GM12878 (cell line): ENCODE results near the gene NPW. TPM values are rescaled to one million over a fixed set of nuclear protein-coding genes. Genes with fewer than 3 reads are reported as not detected.
A peak's percentile ranks its signal among the peaks of the same experiment; 100 is the strongest.

Experiments
- ATAC-seq: fragments of 200-7000 bp; cut with Tn5 transposase; 3 replicates; pipeline ENCODE4 v1.9.1; 2020; ENCODE audit warnings: mild to moderate bottlenecking, moderate library complexity
- BruUV-seq: library from RNA; stranded (reverse); fragments of 400-500 nt; replicated peaks from 2 replicates; lab custom pipeline; 2021; lab: Mats Ljungman, UMichigan
- CTCF ChIA-PET: fragments of 300-600 bp; sonication (Branson Sonifier 250); formaldehyde crosslinking; extraction: SDS; loops from one replicate; lab custom pipeline; 2021; ENCODE audit warnings: inconsistent platforms; lab: Yijun Ruan, JAX
- POLR2A ChIA-PET: fragments of 350-600 bp; formaldehyde crosslinking; extraction: SDS; loops from one replicate; lab custom pipeline; 2021; ENCODE audit warnings: inconsistent platforms; lab: Charles Lee
- RAD21 ChIA-PET: fragments of 300-600 bp; sonication (Branson Sonifier 250); formaldehyde crosslinking; loops from one replicate; lab custom pipeline; 2023; ENCODE audit warnings: antibody characterized with exemption; ENCODE audit not compliant: unreplicated experiment; lab: Charles Lee
- SMC1A ChIA-PET: fragments of 300-600 bp; sonication (Branson Sonifier 250); formaldehyde crosslinking; loops from one replicate; lab custom pipeline; 2023; ENCODE audit not compliant: unreplicated experiment, uncharacterized antibody; lab: Charles Lee
- DNase-seq: peaks from one replicate; pipeline ENCODE4 v3.0.0-alpha.2; 2011; ENCODE audit warnings: low read depth, low spot score
- FAIRE-seq: peaks from 3 replicates; lab custom pipeline; 2011; peaks lifted over from hg19 to GRCh38; lab: Jason Lieb, UNC
- H2AFZ ChIP-seq: 2 replicates; pipeline ENCODE4 v1.6.0; 2011; ENCODE audit warnings: low read depth, low read length, control low read depth; ENCODE audit not compliant: control insufficient read depth
- H3K27ac ChIP-seq: 2 replicates; pipeline ENCODE4 v1.5.1; 2011; ENCODE audit warnings: control low read depth; ENCODE audit not compliant: control insufficient read depth, insufficient read depth
- H3K27me3 ChIP-seq, 2 experiments: replicated peaks in 1 of 2; 2 replicates each; pipeline versions ENCODE4 v1.6.0 to v1.6.1; 2011; ENCODE audit warnings: low read length in 1 of 2; ENCODE audit not compliant: control insufficient read depth in 2 of 2, insufficient read depth in 2 of 2
- H3K36me3 ChIP-seq, 2 experiments: 2 replicates each; pipeline ENCODE4 v1.5.1; 2011; ENCODE audit warnings: low read length in 1 of 2; ENCODE audit not compliant: control insufficient read depth in 2 of 2, insufficient read depth in 2 of 2
- H3K4me1 ChIP-seq: 2 replicates; pipeline ENCODE4 v1.6.1; 2011; ENCODE audit warnings: mild to moderate bottlenecking, low read length, moderate library complexity, mixed read lengths; ENCODE audit not compliant: control insufficient read depth, insufficient read depth
- H3K4me2 ChIP-seq: 2 replicates; pipeline ENCODE4 v1.6.0; 2011; ENCODE audit warnings: control low read depth; ENCODE audit not compliant: control insufficient read depth, insufficient read depth
- H3K4me3 ChIP-seq: fragments of 200-600 bp; sonication (generic); 2 replicates; pipeline ENCODE4 v1.5.1; 2016
- H3K79me2 ChIP-seq: 2 replicates; pipeline ENCODE4 v1.6.0; 2011; ENCODE audit warnings: low read length; ENCODE audit not compliant: control insufficient read depth, insufficient read depth
- H3K9ac ChIP-seq: 2 replicates; pipeline ENCODE4 v1.8.0; 2011; ENCODE audit warnings: low read length, control low read depth, mixed read lengths; ENCODE audit not compliant: control insufficient read depth, insufficient read depth
- H3K9me3 ChIP-seq: replicated peaks from 3 replicates; pipeline ENCODE4 v1.5.1; 2011; ENCODE audit warnings: mild to moderate bottlenecking, low read length; ENCODE audit not compliant: control insufficient read depth, insufficient read depth
- H4K20me1 ChIP-seq: 2 replicates; pipeline ENCODE4 v1.6.0; 2011; ENCODE audit not compliant: control insufficient read depth, insufficient read depth
- NFYA ChIP-seq: IDR thresholded peaks from 2 replicates; pipeline ENCODE4 v1.6.1; 2011; ENCODE audit warnings: low read depth, mild to moderate bottlenecking, low read length, improper control_type of control experiment, borderline replicate concordance
- SPI1 ChIP-seq: IDR thresholded peaks from 2 replicates; pipeline ENCODE4 v1.6.1; 2011; ENCODE audit warnings: low read depth, mild to moderate bottlenecking, low read length, moderate library complexity, borderline replicate concordance; ENCODE audit not compliant: insufficient read depth
- SRF ChIP-seq, 2 experiments: IDR thresholded peaks; 2 replicates each; pipeline ENCODE4 v1.6.1; 2011; ENCODE audit warnings: low read depth in 2 of 2, low read length in 2 of 2, mild to moderate bottlenecking in 1 of 2, moderate library complexity in 1 of 2
- TCF12 ChIP-seq: IDR thresholded peaks from 2 replicates; pipeline ENCODE4 v1.6.1; 2011; ENCODE audit warnings: low read depth, mild to moderate bottlenecking, low read length
- TCF3 ChIP-seq: IDR thresholded peaks from 2 replicates; pipeline ENCODE4 v1.6.1; 2012; ENCODE audit warnings: low read depth, mild to moderate bottlenecking, low read length, borderline replicate concordance; ENCODE audit not compliant: insufficient read depth
- ZZZ3 ChIP-seq: IDR thresholded peaks from 2 replicates; pipeline ENCODE4 v1.6.1; 2011; ENCODE audit warnings: low read depth; ENCODE audit not compliant: control insufficient read depth, insufficient read length
- WGBS: methylation state at CpG from one replicate; pipeline ENCODE4 v1.1.6; 2016; ENCODE audit warnings: low lambda C conversion rate; ENCODE audit not compliant: insufficient replicate concordance, insufficient coverage; ENCODE audit errors: missing lambda C conversion rate; 5-methylcytosine and 5-hydroxymethylcytosine counted together
- in situ Hi-C: fragments of 300-500 bp; cut with MboI; formaldehyde crosslinking; loops from 9 replicates; pipeline ENCODE4 v1.14.3; 2018; ENCODE audit warnings: mixed read lengths
- intact Hi-C: fragments of 100-400 bp; cut with micrococcal nuclease; formaldehyde crosslinking; loops from one replicate; pipeline ENCODE4 v1.14.2; 2022; ENCODE audit not compliant: unreplicated experiment
- polyA plus RNA-seq, 11 experiments: library from polyadenylated mRNA; depleted of rRNA in 4 of 11; unstranded in 6 of 11; stranded (reverse) in 5 of 11; fragments of >200 nt; fragmentation: Nextera tagmentation in 4 of 11; fragmentation: Illumina TruSeq in 1 of 11; extraction: Ambion mirVana in 4 of 11; extraction: Trizol in 1 of 11; gene quantifications; 1 replicate in 1 of 11; 2 replicates in 10 of 11; pipeline versions ENCODE4 v1.2.1 to v1.2.3, GENCODE V29; 2011 to 2016; ENCODE audit warnings: inconsistent platforms in 2 of 11, missing spikeins in 2 of 11, low read depth in 1 of 11
- total RNA-seq, 4 experiments: library from RNA; depleted of rRNA in 3 of 4; stranded (reverse); fragments of >200 nt in 3 of 4; fragmentation: Illumina TruSeq in 1 of 4; extraction: Trizol in 1 of 4; gene quantifications; 2 replicates each; pipeline versions ENCODE4 v1.2.1 to v1.2.3, GENCODE V29; 2013 to 2021
- TF ChIP-seq, protein P1 (sequence below): IDR thresholded peaks from 2 replicates; pipeline ENCODE4 v1.6.1; 2011; ENCODE audit warnings: borderline replicate concordance, low read depth, mild to moderate bottlenecking, moderate library complexity, low read length; ENCODE audit not compliant: insufficient read depth, poor library complexity, severe bottlenecking

The NPW gene
- total and polyA plus RNA-seq, 10 of the 15 experiments (the other 5 are each of a cell fraction or from before 2014, with no cell fraction given) = 0.23 to 2.5 (median 0.98) TPM; not detected in 4

- no peak overlapping the region for H3K27ac ChIP-seq
These were observed 19.9 kb downstream of the NPW start for GRCh38 chr16:2039274-2040031.

GRCh38 chr16:2040041-2040786 lies 20.6 kb downstream of the NPW start:
- peaks cover 0 to 1% of the 10 kb centered on the region in 2 experiments; a peak in 2 of 4 replicates for H3K36me3 ChIP-seq
- ChIA-PET SMC1A (no interaction called here), RAD21 (no interaction called here)

More at GRCh38 chr16:2039274-2040031, 19.9 kb downstream of the NPW start:
- H3K36me3 ChIP-seq = peaks cover 0 to 1% of the 10 kb centered on the region in 2 experiments; a peak in 2 of 4 replicates
- no peak for ATAC-seq
- no peaks in the 10 kb centered on the region for H3K9me3 ChIP-seq
- in situ Hi-C loops = no loop called here
- ChIA-PET CTCF (no interaction called here), SMC1A (no interaction called here), POLR2A (interaction anchor here (1.5 kb wide), 1 partner anchor 9 kb away, joined by 3 read pairs; the partner anchor contains the start of genes NTHL1 and TSC2), RAD21 (no interaction called here)
- 78% methylated on average over 28 of the region's 29 CpGs for WGBS
- H2AFZ ChIP-seq = no peak overlapping the region
- no peak for FAIRE-seq
- H3K79me2 ChIP-seq = no peaks in the 10 kb centered on the region
- no peak for DNase-seq
- no peak for TF ChIP-seq NFYA
- 0 out of 2 replicates have a peak, but pooled peaks have one; percentile 7 for TF ChIP-seq SPI1
- TF ChIP-seq TCF12 = peak; percentile 40; the same call in 1 of the 2 replicates
- TF ChIP-seq ZZZ3 = no peak
- peak; percentile 42; the same call in 1 of the 2 replicates for TF ChIP-seq TCF3
- BruUV-seq = no TSS peak
- intact Hi-C loops = no loop called here
- H3K4me3 ChIP-seq = no peak overlapping the region
- no peaks in the 10 kb centered on the region for H4K20me1 ChIP-seq
- H3K9ac ChIP-seq = no peak overlapping the region
- H3K4me2 ChIP-seq = no peak overlapping the region
- peaks cover 15% of the 10 kb centered on the region for H3K4me1 ChIP-seq
- no peaks in the 10 kb centered on the region for H3K27me3 ChIP-seq

More at GRCh38 chr16:2040041-2040786, 20.6 kb downstream of the NPW start:
- no peak overlapping the region for H3K4me3 ChIP-seq
- no peak for FAIRE-seq
- CTCF ChIA-PET = no interaction called here
- H3K9me3 ChIP-seq = no peaks in the 10 kb centered on the region
- no peak for ATAC-seq
- no peaks in the 10 kb centered on the region for H3K27me3 ChIP-seq
- 82% methylated on average over 24 of the region's 24 CpGs for WGBS
- TF ChIP-seq SRF (IDR thresholded peaks at IDR 0.05; ENCODE audit: low read depth in 2 of 2, low read length in 2 of 2) = no peak
- TF ChIP-seq, protein P1, sequence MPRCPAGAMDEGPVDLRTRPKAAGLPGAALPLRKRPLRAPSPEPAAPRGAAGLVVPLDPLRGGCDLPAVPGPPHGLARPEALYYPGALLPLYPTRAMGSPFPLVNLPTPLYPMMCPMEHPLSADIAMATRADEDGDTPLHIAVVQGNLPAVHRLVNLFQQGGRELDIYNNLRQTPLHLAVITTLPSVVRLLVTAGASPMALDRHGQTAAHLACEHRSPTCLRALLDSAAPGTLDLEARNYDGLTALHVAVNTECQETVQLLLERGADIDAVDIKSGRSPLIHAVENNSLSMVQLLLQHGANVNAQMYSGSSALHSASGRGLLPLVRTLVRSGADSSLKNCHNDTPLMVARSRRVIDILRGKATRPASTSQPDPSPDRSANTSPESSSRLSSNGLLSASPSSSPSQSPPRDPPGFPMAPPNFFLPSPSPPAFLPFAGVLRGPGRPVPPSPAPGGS = no peak
- H3K4me1 ChIP-seq = peaks cover 18% of the 10 kb centered on the region
- no peak overlapping the region for H3K9ac ChIP-seq
- H4K20me1 ChIP-seq = no peaks in the 10 kb centered on the region
- POLR2A ChIA-PET = no interaction called here
- no peak for DNase-seq
- no peak overlapping the region for H2AFZ ChIP-seq
- no peaks in the 10 kb centered on the region for H3K79me2 ChIP-seq
- BruUV-seq = no TSS peak
- H3K27ac ChIP-seq = no peak overlapping the region
- no peak overlapping the region for H3K4me2 ChIP-seq
- in situ Hi-C loops (no loop called here), intact Hi-C loops (no loop called here)
